Cardiac fibroblast (primary cell): ENCODE data around the gene NDUFS7.

Source experiments
- DNase-seq, 2 donors: peaks; one replicate each; pipeline versions ENCODE4 v3.0.0 to v3.0.0-alpha.2; 2010; ENCODE audit warnings: low read depth in 2 of 2
- H3K4me3 ChIP-seq, 2 donors: replicated peaks in 1 of 2; 1 replicate in 1 of 2; 2 replicates in 1 of 2; pipeline ENCODE4 v1.5.1; 2011; ENCODE audit warnings: low read depth in 2 of 2, low read length in 2 of 2, mild to moderate bottlenecking in 2 of 2, moderate library complexity in 1 of 2
- CTCF ChIP-seq: IDR thresholded peaks from one replicate; pipeline ENCODE4 v1.5.1; 2011; ENCODE audit warnings: low read depth, mild to moderate bottlenecking, low read length, inconsistent platforms

Gene NDUFS7

GRCh38 chr19:1392407-1392806 is 8.7 kb downstream of the NDUFS7 start:
- no peak overlapping the region for H3K4me3 ChIP-seq
- DNase-seq: no peak
- TF ChIP-seq CTCF: no peak

- TF ChIP-seq CTCF: no peak
- no peak for DNase-seq
- no peak overlapping the region for H3K4me3 ChIP-seq
These were observed 9.3 kb downstream of the NDUFS7 start for GRCh38 chr19:1392939-1393530.

GRCh38 chr19:1393841-1394240 is 10.1 kb downstream of the NDUFS7 start:
- TF ChIP-seq CTCF: no peak
- no peak overlapping the region for H3K4me3 ChIP-seq
- DNase-seq: no peak

GRCh38 chr19:1394252-1395193 is 10.8 kb downstream of the NDUFS7 start:
- DNase-seq: no peak
- TF ChIP-seq CTCF: no peak
- H3K4me3 ChIP-seq: no peak overlapping the region

GRCh38 chr19:1395194-1396018 is 11.7 kb downstream of the NDUFS7 start:
- TF ChIP-seq CTCF: no peak
- DNase-seq: no peak

GRCh38 chr19:1396019-1396767 is 12.5 kb downstream of the NDUFS7 start:
- no peak for TF ChIP-seq CTCF
- no peak overlapping the region for H3K4me3 ChIP-seq
- no peak for DNase-seq

More at GRCh38 chr19:1395194-1396018, 11.7 kb downstream of the NDUFS7 start:
- no peak overlapping the region for H3K4me3 ChIP-seq
